Retinal pigment epithelial cell (primary cell): ENCODE results near the gene GBP3.

Experiments
- DNase-seq: peaks from one replicate; pipeline ENCODE4 v3.0.0-alpha.2; 2010; ENCODE audit warnings: low read depth
- H3K4me3 ChIP-seq: 2 replicates; pipeline ENCODE4 v1.5.1; 2011; ENCODE audit warnings: mild to moderate bottlenecking, low read length, control low read depth, moderate library complexity
- TF ChIP-seq, protein P1 (sequence below): conservative IDR thresholded peaks from 2 replicates; pipeline ENCODE4 v1.5.1; 2011; ENCODE audit warnings: low read depth, low read length, control low read depth, inconsistent platforms

Gene GBP3, protein sequence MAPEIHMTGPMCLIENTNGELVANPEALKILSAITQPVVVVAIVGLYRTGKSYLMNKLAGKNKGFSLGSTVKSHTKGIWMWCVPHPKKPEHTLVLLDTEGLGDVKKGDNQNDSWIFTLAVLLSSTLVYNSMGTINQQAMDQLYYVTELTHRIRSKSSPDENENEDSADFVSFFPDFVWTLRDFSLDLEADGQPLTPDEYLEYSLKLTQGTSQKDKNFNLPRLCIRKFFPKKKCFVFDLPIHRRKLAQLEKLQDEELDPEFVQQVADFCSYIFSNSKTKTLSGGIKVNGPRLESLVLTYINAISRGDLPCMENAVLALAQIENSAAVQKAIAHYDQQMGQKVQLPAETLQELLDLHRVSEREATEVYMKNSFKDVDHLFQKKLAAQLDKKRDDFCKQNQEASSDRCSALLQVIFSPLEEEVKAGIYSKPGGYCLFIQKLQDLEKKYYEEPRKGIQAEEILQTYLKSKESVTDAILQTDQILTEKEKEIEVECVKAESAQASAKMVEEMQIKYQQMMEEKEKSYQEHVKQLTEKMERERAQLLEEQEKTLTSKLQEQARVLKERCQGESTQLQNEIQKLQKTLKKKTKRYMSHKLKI

DNA sequence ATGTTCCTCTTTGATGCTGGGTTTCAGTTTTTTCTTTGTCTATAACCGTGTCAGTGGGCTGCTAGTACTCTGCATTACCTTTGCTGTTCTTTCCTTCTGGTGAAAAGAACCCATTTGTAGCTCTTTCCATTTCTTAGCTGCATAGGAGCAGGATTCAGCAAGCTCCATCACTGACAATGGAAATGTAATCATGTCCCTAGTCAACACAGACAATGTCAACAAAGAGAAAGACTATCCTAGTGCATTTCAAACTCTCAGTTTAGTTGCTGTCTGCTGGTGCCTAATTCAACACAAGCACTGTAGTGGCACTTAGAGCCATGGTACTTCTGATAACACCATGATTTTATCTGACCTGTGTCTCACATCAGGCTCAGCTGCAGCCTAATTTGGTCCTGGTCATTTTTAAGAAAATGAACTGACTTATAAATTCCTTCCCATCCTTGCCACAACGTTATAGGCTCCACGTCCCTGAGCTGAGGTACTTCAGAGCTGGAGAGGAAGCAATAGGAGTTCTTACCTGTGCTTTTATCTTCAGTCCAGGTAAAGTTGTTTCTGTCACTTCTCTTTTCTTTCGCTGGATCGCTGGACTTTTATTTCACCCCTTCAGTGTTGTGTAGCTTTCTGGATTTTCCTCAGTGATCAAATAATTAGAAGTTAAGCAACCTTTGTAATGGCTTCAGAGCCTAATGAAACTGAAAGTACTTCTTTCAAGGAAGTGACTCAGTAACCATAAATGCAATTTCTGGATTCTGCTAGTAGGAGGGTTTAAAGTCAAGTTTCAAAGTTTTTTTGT lies at the start of gene GBP3:
TSS of gene GBP3 (minus strand) at position 700 of the 793 bp plus-strand sequence. CDS start 2,145 bp downstream, outside the sequence.
- H3K4me3 ChIP-seq, result peak within 1 kb of the TSS; percentile 45
- DNase-seq, result no peak
- TF ChIP-seq, protein P1, sequence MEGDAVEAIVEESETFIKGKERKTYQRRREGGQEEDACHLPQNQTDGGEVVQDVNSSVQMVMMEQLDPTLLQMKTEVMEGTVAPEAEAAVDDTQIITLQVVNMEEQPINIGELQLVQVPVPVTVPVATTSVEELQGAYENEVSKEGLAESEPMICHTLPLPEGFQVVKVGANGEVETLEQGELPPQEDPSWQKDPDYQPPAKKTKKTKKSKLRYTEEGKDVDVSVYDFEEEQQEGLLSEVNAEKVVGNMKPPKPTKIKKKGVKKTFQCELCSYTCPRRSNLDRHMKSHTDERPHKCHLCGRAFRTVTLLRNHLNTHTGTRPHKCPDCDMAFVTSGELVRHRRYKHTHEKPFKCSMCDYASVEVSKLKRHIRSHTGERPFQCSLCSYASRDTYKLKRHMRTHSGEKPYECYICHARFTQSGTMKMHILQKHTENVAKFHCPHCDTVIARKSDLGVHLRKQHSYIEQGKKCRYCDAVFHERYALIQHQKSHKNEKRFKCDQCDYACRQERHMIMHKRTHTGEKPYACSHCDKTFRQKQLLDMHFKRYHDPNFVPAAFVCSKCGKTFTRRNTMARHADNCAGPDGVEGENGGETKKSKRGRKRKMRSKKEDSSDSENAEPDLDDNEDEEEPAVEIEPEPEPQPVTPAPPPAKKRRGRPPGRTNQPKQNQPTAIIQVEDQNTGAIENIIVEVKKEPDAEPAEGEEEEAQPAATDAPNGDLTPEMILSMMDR, result no peak

DNA sequence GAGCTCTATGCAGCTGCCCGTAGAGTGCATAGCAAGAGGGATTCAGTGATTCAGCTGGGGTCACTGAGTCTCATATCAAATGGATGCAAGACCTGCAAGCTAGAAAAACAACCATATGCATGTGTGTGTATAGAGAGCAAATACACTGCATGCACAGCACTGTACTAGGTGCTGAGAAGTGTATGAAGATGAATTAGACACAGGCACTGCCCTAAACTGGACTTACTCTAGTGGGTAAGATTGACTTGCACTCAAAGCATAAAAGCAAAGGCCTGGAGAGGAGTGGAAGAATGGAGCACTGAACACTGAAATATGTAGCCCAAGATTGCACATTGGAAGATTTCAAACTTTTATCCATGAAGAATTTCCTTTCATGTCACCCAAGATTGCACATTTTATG lies 47.8 kb upstream of the GBP3 start:
- TF ChIP-seq, protein P1, result no peak
- DNase-seq, result no peak
- H3K4me3 ChIP-seq, result no peak overlapping the region

DNA sequence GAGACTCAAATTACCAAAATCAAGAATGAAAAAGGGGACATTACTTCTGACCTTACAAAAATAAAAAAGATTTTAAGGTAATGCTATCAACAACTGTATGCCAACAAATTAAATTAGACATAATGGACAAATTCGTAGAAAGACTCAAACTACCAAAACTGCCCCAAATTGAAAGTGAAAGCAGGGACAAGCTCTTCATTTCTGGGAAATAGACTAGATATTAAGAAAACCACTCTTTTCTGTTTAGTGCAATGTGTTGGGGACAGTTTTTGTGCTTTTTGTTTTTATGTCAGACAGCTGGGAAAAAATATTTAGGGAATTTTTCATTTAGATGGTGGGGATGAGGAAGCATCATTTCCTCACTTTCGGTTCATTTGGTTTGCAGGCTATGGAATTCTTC lies 47.3 kb upstream of the GBP3 start:
- no peak for DNase-seq
- TF ChIP-seq, protein P1, result no peak
- no peak overlapping the region for H3K4me3 ChIP-seq

DNA sequence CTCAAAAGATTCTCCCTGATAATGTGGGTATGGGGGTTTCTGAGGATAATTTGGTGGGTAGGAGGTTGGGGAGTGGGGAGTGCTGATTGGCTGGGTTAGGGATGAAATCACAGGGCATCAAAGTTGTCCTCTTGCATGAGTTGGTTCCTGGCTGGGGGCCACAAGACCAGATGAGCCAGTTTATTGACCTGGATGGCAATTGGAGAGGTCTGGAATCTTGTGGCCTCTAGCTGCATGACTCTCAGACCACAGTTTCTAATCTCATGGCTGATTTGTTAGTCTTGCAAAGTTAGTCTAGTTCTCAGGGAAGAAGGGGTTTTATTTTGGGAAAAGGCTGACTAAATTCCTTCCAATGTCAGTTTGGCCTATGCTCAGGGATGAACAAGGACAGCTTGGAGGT lies 45.6 kb upstream of the GBP3 start:
- DNase-seq, result no peak
- TF ChIP-seq, protein P1, result no peak
- H3K4me3 ChIP-seq, result no peak overlapping the region

DNA sequence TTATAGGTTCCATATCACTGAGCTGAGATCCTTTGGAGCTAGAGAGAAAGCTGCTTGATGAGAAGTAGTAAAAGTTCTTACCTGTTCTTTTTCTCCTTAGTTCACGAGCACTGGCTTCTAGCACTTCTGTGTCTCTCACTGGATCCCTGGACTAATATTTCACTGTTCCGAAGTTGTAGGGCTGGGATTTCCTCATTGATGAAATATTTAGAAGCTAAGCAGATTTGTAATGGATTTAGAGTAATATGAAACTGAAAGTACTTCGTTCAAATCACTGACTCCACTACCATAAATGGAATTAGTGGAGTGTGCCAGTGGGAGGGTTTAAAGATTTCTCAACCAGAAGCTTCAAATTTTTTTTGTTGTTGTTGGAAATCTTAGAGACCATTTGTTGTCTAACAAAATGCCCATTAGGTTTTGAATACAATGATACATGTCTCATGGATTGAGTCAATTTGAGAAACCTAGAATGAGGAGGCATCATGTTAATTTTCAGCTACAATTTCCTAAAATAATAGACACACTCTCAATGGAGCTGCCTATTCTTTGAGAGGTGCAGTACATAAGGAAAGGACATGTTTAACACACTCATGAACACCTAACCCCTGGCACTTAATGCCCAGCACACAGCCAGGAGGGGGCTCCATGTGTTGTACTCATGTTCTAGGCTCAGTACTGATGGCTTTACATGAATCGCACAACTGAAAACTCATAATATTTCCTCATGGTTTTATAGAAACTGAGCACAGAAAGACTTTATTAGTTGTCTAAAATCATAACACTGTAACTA lies 42.6 kb upstream of the GBP3 start, which contains the start of gene GBP1:
TSS of gene GBP1 (minus strand) at position 130 of the 790 bp plus-strand sequence. CDS start 1,974 bp downstream, outside the sequence.
- H3K4me3 ChIP-seq, result peak within 1 kb of the TSS; percentile 54
- peak; percentile 53 for DNase-seq
- TF ChIP-seq, protein P1, result no peak

DNA sequence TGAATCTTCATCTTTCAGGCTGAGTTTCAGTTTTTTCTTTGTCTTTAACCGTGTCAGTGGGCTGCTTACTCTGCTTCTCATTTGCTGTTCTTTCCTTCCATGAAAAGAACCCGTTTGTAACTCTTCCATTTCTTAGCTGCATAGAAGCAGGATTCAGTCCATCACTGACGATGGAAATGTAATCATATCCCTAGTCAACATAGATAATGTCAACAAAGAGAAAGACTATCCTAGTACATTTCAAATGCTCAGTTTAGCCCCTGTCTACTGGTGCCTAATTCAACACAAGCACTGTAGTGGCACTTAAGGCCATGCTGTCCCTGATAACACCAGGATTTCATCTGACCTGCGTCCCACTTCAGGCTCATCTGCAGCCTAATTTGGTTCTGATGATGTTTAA lies 42.0 kb upstream of the GBP3 start:
- TF ChIP-seq, protein P1, result no peak
- peak overlapping the region; percentile 54 for H3K4me3 ChIP-seq
- no peak for DNase-seq
